SJCRH30 (cell line): Measurements from ENCODE around the gene ITPRID2. TPM values are rescaled to one million over a fixed set of nuclear protein-coding genes. Genes with fewer than 3 reads are reported as not detected.

Experiments
- DNase-seq, 2 experiments: peaks; one replicate each; pipeline ENCODE4 v3.0.0-alpha.2; 2015 to 2020
- H3K27ac ChIP-seq: fragments of 250-450 bp; sonication (Bioruptor Pico); 2 replicates; pipeline ENCODE4 v1.5.1; 2020; ENCODE audit warnings: mild to moderate bottlenecking, moderate library complexity
- H3K27me3 ChIP-seq: fragments of 250-450 bp; sonication (Bioruptor Pico); 2 replicates; pipeline ENCODE4 v1.5.1; 2020; ENCODE audit warnings: mild to moderate bottlenecking, moderate library complexity
- H3K36me3 ChIP-seq: fragments of 250-450 bp; sonication (Bioruptor Pico); 2 replicates; pipeline ENCODE4 v1.5.1; 2020; ENCODE audit warnings: mild to moderate bottlenecking, moderate library complexity
- H3K4me1 ChIP-seq: fragments of 250-450 bp; sonication (Bioruptor Pico); 2 replicates; pipeline ENCODE4 v1.5.1; 2020; ENCODE audit warnings: mild to moderate bottlenecking, moderate library complexity
- H3K4me3 ChIP-seq: fragments of 250-450 bp; sonication (Bioruptor Pico); 2 replicates; pipeline ENCODE4 v1.5.1; 2020; ENCODE audit warnings: mild to moderate bottlenecking, moderate library complexity
- H3K9me3 ChIP-seq: fragments of 250-450 bp; sonication (Bioruptor Pico); replicated peaks from 2 replicates; pipeline ENCODE4 v1.5.1; 2020; ENCODE audit warnings: mild to moderate bottlenecking, moderate library complexity
- total RNA-seq: library from RNA; depleted of rRNA; stranded (reverse); fragments of >200 nt; shearing (Covaris generic); gene quantifications from 2 replicates; pipeline ENCODE4 v1.2.3, GENCODE V29; 2014; rRNA removed

ITPRID2 gene
- 70.5 and 91.2 TPM in 2 replicates for total RNA-seq

- DNase-seq, result peak; percentile 80 to 88
- H3K27me3 ChIP-seq, result no peaks in the 10 kb centered on the region
- peak within 1 kb of the TSS; percentile 81 for H3K27ac ChIP-seq
- H3K4me3 ChIP-seq, result peak within 1 kb of the TSS; percentile 99
- no peaks in the 10 kb centered on the region for H3K9me3 ChIP-seq
- H3K36me3 ChIP-seq, result peaks cover 24% of the 10 kb centered on the region
- H3K4me1 ChIP-seq, result peaks cover 8% of the 10 kb centered on the region; the same call in 1 of the 2 replicates
Measured at GRCh38 chr2:181891258-181891965, at the start of gene ITPRID2. TSS of gene ITPRID2 (plus strand) at chr2:181891730. CDS start at chr2:181892067, 337 bp downstream.

- Histone ChIP-seq H3K27ac (no peak overlapping the region), H3K9me3 (no peaks in the 10 kb centered on the region), H3K27me3 (no peaks in the 10 kb centered on the region; the same call in 1 of the 2 replicates), H3K4me3 (no peak overlapping the region), H3K36me3 (no peaks in the 10 kb centered on the region), H3K4me1 (no peaks in the 10 kb centered on the region)
- DNase-seq, result no peak
Measured at GRCh38 chr2:181844551-181845290, 46.8 kb upstream of the ITPRID2 start.

- Histone ChIP-seq H3K4me1 (no peaks in the 10 kb centered on the region), H3K27ac (no peak overlapping the region), H3K27me3 (no peaks in the 10 kb centered on the region; the same call in 1 of the 2 replicates), H3K36me3 (no peaks in the 10 kb centered on the region), H3K4me3 (no peak overlapping the region), H3K9me3 (no peaks in the 10 kb centered on the region)
- no peak for DNase-seq
Measured at GRCh38 chr2:181846399-181847197, 44.9 kb upstream of the ITPRID2 start.

- H3K9me3 ChIP-seq, result no peaks in the 10 kb centered on the region
Measured at GRCh38 chr2:181847198-181847556, 44.4 kb upstream of the ITPRID2 start.

DNA sequence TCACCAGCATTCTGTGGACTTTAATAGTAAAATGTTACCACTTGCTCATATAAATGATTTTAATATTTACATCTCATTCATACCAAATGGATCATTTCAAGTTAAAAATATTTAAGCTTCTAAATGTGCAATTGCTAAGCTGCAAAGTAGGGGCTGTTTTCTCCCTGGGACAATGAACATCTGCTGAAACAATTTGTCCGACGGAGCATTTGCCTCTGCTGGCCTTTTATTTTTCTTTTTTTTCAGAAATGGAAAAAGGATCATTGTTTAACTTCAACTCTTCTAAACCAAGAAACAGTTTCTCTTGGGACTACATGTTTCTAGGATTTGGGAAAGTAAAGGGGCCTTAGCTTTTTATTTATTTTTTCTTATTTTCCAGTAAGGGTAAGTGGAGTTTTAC lies 43.8 kb upstream of the ITPRID2 start:
- no peaks in the 10 kb centered on the region for H3K4me1 ChIP-seq
- no peak overlapping the region for H3K27ac ChIP-seq
- H3K36me3 ChIP-seq, result no peaks in the 10 kb centered on the region
- H3K9me3 ChIP-seq, result no peaks in the 10 kb centered on the region
- H3K4me3 ChIP-seq, result no peak overlapping the region
- no peaks in the 10 kb centered on the region for H3K27me3 ChIP-seq
- no peak for DNase-seq

More at GRCh38 chr2:181847198-181847556, 44.4 kb upstream of the ITPRID2 start:
- H3K4me1 ChIP-seq, result no peaks in the 10 kb centered on the region
- no peaks in the 10 kb centered on the region for H3K36me3 ChIP-seq
- H3K27me3 ChIP-seq, result no peaks in the 10 kb centered on the region
- DNase-seq, result no peak
- no peak overlapping the region for H3K4me3 ChIP-seq
- no peak overlapping the region for H3K27ac ChIP-seq

DNA sequence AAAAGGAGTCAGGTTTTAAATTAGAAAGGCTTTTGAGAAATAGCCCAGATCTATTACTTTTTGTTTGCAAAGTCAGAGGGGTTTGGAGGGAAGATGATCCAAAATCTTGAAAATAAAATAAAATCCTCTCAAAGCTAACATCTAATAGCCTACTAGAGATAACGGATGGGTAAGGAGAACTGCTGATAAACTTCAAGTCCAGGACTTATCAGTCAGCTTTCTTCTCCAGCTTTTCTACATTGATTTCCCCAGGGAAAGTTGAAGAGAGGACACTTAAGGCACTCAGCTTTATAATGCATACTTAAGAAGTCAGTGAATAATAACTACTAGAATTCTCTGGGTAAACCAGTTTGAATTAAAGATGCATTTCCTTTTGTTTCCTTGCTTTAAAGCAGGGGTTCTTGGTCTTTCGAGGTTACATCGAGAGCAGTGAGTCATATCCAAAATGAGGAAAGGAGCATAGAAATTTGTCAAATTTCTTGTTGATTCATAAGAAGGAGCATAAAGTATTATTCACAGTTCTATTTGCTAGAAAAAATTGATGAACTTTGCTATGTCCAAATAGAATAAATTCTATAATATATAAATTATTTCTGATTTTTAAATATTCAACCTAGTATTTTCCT lies 43.2 kb upstream of the ITPRID2 start:
- no peaks in the 10 kb centered on the region for H3K9me3 ChIP-seq
- no peaks in the 10 kb centered on the region for H3K36me3 ChIP-seq
- no peaks in the 10 kb centered on the region for H3K4me1 ChIP-seq
- no peak for DNase-seq
- H3K27ac ChIP-seq, result no peak overlapping the region
- H3K4me3 ChIP-seq, result no peak overlapping the region
- no peaks in the 10 kb centered on the region for H3K27me3 ChIP-seq

DNA sequence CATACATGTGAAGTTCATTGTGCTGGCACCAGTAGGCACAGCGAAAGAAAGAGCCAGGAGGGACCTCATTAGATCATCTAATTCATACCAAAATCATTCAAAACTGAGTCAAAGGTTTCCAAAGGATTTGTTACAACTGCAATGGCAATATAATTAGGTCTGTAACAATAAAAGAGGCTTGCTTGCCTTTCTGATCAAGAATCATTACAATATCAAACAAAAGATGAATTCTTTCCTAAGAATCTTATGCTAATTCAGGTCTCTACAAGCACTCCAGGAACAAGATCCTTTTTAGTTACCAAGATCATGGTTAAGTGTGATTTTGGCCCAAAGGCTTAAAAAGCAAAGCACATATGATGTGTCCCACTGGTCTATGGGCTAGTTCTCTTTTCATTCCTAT lies 41.9 kb upstream of the ITPRID2 start:
- no peak overlapping the region for H3K27ac ChIP-seq
- no peak overlapping the region for H3K4me3 ChIP-seq
- no peaks in the 10 kb centered on the region for H3K27me3 ChIP-seq
- H3K4me1 ChIP-seq, result no peaks in the 10 kb centered on the region
- H3K9me3 ChIP-seq, result no peaks in the 10 kb centered on the region
- H3K36me3 ChIP-seq, result no peaks in the 10 kb centered on the region
- DNase-seq, result no peak

DNA sequence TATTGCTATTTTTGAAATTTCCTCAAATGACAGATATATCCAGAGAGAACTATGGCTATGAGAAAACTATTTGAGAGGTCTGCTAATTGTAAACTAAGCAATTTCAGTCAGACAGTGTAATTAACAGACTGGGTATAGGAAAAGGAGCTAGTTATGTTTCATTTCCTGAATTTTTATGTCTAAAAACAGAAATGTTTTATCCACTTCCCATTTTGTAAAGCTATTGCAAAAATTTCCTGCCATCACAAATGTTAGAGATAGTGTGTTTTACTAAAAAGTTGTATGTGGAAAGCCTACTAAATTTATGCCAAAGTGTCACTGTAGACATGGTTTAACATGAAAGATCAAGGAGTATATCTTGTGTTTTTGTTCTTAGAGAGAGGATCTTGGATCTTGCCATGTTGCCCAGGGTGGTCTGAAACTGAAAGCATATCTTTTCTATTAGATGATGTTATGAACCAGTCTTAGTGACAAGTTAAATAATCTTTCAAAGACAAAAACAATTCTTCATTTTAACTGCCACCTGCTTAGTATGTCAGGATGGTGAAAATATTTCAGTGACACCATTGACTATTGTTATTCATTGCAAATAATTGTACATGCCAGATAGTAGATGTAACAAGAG lies 40.5 kb upstream of the ITPRID2 start:
- no peak for DNase-seq
- H3K4me1 ChIP-seq, result no peaks in the 10 kb centered on the region

GRCh38 chr2:181851726-181852125 lies 39.8 kb upstream of the ITPRID2 start:
- no peak for DNase-seq
- Histone ChIP-seq H3K4me1 (no peaks in the 10 kb centered on the region), H3K27ac (no peak overlapping the region)

More for the DNA sequence above, 40.5 kb upstream of the ITPRID2 start:
- Histone ChIP-seq H3K27ac (no peak overlapping the region), H3K36me3 (no peaks in the 10 kb centered on the region), H3K9me3 (no peaks in the 10 kb centered on the region), H3K4me3 (no peak overlapping the region), H3K27me3 (no peaks in the 10 kb centered on the region)

DNA sequence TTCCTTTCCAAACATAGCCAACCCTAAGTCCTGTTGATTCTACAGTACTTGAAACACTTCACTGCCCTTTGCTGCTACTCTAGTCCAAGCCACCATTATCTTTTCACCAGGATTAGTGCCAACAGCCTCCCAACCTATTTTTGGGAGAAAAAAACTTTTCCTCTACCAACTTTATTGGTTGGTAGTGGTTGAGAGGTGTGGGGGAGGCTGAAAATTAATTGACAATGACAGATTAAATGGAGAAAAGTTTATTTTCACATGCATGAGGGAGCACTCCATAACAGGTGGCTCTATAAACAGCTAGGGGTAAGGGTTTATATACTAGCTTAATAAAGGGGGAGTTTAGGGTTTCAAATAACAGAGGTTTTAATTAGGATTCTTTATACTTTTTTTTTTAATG lies 37.8 kb upstream of the ITPRID2 start:
- H3K36me3 ChIP-seq, result no peaks in the 10 kb centered on the region
- no peak overlapping the region for H3K27ac ChIP-seq
- H3K9me3 ChIP-seq, result no peaks in the 10 kb centered on the region
- H3K4me3 ChIP-seq, result no peak overlapping the region
- no peak for DNase-seq
- no peaks in the 10 kb centered on the region for H3K27me3 ChIP-seq
- H3K4me1 ChIP-seq, result no peaks in the 10 kb centered on the region

More at GRCh38 chr2:181851726-181852125, 39.8 kb upstream of the ITPRID2 start:
- Histone ChIP-seq H3K9me3 (no peaks in the 10 kb centered on the region), H3K36me3 (no peaks in the 10 kb centered on the region), H3K27me3 (no peaks in the 10 kb centered on the region), H3K4me3 (no peak overlapping the region)

DNA sequence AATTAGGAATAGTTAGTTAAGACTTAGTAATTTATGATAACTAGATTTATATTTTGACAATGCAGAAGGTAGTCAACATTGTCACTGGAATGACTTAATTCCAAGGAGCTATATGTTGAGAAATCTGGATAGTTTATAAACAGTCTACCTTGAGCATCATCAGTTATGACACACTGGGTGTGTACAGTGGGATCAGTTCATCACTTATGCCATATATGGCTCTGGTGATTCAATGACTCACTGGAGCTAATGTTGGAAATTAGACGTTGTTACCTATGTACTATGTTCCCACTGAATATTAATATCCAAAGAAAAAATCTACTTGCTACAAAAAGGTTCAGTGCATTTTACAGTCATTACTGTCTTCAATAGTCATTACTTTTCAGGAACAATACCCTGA lies 34.0 kb upstream of the ITPRID2 start:
- H3K27ac ChIP-seq, result no peak overlapping the region
- H3K9me3 ChIP-seq, result no peaks in the 10 kb centered on the region
- no peak for DNase-seq
- H3K4me3 ChIP-seq, result no peak overlapping the region
- no peaks in the 10 kb centered on the region for H3K4me1 ChIP-seq
- H3K36me3 ChIP-seq, result no peaks in the 10 kb centered on the region
- no peaks in the 10 kb centered on the region for H3K27me3 ChIP-seq

DNA sequence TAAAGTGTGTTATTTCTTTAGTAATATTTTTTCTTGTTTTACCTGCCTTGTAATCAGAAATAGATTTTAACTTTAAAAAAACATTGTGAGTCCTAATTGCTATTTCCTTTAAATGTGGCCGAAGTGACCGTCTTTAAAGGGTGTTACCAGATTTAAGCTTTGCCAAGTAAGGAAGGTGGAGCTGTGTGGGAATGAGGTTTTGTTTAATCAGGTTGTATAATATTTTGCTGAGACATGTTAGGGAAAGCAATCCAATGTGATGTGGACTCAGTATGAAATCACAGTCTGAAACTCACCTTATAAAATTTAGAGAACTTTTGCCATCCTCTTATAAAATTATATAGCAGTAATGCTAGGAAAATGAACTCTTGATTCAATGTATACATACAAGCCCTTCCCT lies 32.9 kb upstream of the ITPRID2 start:
- no peaks in the 10 kb centered on the region for H3K27me3 ChIP-seq
- no peak overlapping the region for H3K27ac ChIP-seq
- no peaks in the 10 kb centered on the region for H3K36me3 ChIP-seq
- no peaks in the 10 kb centered on the region for H3K9me3 ChIP-seq
- DNase-seq, result no peak
- no peak overlapping the region for H3K4me3 ChIP-seq
- H3K4me1 ChIP-seq, result no peaks in the 10 kb centered on the region

DNA sequence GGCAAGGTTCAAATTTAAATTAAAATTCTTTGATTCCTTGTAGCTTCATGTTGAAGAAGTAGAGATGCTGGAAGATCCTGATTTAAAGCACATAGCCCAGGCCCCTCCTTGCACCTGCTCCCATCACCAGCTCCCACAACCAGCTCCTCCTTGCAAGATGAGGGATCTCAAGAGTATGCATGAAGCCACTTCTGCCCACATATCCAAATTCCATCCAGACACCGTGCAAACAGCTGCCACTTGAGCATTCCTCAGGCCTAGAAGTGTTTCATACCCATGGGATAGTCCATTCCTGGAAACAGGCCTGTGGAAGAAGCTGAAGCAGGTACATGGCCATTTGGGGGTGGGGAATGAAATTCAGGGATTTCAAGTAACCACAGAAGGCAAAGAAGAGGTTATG lies 32.4 kb upstream of the ITPRID2 start:
- no peak overlapping the region for H3K27ac ChIP-seq
- no peak overlapping the region for H3K4me3 ChIP-seq
- H3K27me3 ChIP-seq, result no peaks in the 10 kb centered on the region
- no peaks in the 10 kb centered on the region for H3K4me1 ChIP-seq
- peak; percentile 9 to 22 for DNase-seq
- no peaks in the 10 kb centered on the region for H3K9me3 ChIP-seq
- no peaks in the 10 kb centered on the region for H3K36me3 ChIP-seq

GRCh38 chr2:181859803-181860202 lies 31.7 kb upstream of the ITPRID2 start:
- DNase-seq, result no peak
- no peaks in the 10 kb centered on the region for H3K36me3 ChIP-seq
- H3K27me3 ChIP-seq, result no peaks in the 10 kb centered on the region
- no peak overlapping the region for H3K4me3 ChIP-seq
- no peaks in the 10 kb centered on the region for H3K9me3 ChIP-seq
- H3K4me1 ChIP-seq, result no peaks in the 10 kb centered on the region
- H3K27ac ChIP-seq, result no peak overlapping the region
